ENCODE measurements around the gene RAB37. TPM values are rescaled to one million over a fixed set of nuclear protein-coding genes. Genes with fewer than 3 reads are reported as not detected.

RAB37 gene
- total and polyA plus RNA-seq, 2 of the 8 experiments (the other 6 are each of a cell fraction or from before 2014, with no cell fraction given) = 5.5 to 6.1 TPM

DNA sequence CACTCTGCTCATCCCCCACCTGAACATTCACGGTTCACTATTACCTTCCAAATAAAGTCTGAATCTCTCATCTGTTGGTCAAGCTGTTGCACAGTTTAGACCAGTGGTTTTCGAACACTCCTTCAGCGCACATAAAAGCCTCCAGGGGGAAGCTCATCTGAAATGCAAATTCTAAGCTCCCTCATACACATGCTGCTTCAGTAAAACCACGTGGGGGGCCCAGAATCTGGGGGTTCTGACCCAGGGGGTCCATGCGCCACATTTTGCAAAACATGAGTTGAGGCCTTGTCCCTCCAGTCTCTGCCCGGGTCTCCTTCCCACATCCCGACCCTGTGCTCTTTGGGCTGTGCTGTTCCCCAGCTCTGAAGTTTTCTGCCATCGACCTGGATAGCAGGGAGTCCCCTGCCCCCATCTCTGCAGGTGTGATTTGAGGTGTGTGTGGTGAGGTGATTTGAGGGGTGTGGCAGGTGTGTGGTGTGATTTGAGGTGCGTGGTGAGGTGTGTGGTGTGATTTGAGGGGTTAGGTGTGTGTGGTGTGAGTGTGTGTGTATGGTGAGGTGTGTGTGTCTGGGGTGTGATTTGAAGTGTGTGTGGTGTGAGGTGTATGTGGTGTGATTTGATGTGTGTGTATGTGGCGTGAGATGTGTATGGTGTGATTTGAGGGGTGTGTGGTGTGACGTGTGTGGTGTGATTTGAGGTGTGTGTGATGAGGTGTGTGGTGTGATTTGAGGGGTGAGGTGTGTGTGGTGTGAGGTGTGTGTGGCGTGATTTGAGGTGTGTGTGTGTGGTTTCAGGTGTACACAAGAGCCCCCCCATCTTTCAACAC is 4.8 kb upstream of the RAB37 start (continued):
- TF ChIP-seq, protein P1, sequence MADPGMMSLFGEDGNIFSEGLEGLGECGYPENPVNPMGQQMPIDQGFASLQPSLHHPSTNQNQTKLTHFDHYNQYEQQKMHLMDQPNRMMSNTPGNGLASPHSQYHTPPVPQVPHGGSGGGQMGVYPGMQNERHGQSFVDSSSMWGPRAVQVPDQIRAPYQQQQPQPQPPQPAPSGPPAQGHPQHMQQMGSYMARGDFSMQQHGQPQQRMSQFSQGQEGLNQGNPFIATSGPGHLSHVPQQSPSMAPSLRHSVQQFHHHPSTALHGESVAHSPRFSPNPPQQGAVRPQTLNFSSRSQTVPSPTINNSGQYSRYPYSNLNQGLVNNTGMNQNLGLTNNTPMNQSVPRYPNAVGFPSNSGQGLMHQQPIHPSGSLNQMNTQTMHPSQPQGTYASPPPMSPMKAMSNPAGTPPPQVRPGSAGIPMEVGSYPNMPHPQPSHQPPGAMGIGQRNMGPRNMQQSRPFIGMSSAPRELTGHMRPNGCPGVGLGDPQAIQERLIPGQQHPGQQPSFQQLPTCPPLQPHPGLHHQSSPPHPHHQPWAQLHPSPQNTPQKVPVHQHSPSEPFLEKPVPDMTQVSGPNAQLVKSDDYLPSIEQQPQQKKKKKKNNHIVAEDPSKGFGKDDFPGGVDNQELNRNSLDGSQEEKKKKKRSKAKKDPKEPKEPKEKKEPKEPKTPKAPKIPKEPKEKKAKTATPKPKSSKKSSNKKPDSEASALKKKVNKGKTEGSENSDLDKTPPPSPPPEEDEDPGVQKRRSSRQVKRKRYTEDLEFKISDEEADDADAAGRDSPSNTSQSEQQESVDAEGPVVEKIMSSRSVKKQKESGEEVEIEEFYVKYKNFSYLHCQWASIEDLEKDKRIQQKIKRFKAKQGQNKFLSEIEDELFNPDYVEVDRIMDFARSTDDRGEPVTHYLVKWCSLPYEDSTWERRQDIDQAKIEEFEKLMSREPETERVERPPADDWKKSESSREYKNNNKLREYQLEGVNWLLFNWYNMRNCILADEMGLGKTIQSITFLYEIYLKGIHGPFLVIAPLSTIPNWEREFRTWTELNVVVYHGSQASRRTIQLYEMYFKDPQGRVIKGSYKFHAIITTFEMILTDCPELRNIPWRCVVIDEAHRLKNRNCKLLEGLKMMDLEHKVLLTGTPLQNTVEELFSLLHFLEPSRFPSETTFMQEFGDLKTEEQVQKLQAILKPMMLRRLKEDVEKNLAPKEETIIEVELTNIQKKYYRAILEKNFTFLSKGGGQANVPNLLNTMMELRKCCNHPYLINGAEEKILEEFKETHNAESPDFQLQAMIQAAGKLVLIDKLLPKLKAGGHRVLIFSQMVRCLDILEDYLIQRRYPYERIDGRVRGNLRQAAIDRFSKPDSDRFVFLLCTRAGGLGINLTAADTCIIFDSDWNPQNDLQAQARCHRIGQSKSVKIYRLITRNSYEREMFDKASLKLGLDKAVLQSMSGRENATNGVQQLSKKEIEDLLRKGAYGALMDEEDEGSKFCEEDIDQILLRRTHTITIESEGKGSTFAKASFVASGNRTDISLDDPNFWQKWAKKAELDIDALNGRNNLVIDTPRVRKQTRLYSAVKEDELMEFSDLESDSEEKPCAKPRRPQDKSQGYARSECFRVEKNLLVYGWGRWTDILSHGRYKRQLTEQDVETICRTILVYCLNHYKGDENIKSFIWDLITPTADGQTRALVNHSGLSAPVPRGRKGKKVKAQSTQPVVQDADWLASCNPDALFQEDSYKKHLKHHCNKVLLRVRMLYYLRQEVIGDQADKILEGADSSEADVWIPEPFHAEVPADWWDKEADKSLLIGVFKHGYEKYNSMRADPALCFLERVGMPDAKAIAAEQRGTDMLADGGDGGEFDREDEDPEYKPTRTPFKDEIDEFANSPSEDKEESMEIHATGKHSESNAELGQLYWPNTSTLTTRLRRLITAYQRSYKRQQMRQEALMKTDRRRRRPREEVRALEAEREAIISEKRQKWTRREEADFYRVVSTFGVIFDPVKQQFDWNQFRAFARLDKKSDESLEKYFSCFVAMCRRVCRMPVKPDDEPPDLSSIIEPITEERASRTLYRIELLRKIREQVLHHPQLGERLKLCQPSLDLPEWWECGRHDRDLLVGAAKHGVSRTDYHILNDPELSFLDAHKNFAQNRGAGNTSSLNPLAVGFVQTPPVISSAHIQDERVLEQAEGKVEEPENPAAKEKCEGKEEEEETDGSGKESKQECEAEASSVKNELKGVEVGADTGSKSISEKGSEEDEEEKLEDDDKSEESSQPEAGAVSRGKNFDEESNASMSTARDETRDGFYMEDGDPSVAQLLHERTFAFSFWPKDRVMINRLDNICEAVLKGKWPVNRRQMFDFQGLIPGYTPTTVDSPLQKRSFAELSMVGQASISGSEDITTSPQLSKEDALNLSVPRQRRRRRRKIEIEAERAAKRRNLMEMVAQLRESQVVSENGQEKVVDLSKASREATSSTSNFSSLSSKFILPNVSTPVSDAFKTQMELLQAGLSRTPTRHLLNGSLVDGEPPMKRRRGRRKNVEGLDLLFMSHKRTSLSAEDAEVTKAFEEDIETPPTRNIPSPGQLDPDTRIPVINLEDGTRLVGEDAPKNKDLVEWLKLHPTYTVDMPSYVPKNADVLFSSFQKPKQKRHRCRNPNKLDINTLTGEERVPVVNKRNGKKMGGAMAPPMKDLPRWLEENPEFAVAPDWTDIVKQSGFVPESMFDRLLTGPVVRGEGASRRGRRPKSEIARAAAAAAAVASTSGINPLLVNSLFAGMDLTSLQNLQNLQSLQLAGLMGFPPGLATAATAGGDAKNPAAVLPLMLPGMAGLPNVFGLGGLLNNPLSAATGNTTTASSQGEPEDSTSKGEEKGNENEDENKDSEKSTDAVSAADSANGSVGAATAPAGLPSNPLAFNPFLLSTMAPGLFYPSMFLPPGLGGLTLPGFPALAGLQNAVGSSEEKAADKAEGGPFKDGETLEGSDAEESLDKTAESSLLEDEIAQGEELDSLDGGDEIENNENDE (IDR thresholded peaks at IDR 0.05; ENCODE audit: insufficient replicate concordance, low read length) = no peak
- no peak for TF ChIP-seq RXRA (IDR thresholded peaks at IDR 0.05; ENCODE audit: insufficient read depth, low read depth, low read length)
- no peak for TF ChIP-seq EZH2 (IDR thresholded peaks at IDR 0.05; ENCODE audit: low read depth, low read length, severe bottlenecking)
- no peak for TF ChIP-seq SAP30 (IDR thresholded peaks at IDR 0.05; ENCODE audit: insufficient read depth, insufficient replicate concordance, low read length)
- TF ChIP-seq SP4 (IDR thresholded peaks at IDR 0.05; ENCODE audit: low read length) = no peak
- no peak for TF ChIP-seq SIN3A (conservative IDR thresholded peaks at IDR 0.05 in 1 of 2, IDR thresholded peaks at IDR 0.05 in 1 of 2; ENCODE audit: low read depth in 1 of 2, low read length in 2 of 2)
- no peak for TF ChIP-seq BACH1 (IDR thresholded peaks at IDR 0.05; ENCODE audit: low read length)
- TF ChIP-seq EP300 (IDR thresholded peaks at IDR 0.05; ENCODE audit: borderline replicate concordance in 1 of 2, low read depth in 2 of 2, low read length in 2 of 2) = no peak

Data from H1 (cell line).